Adrenal gland (tissue), 12 donors: Measurements from ENCODE around the gene IGSF6. TPM values are rescaled to one million over a fixed set of nuclear protein-coding genes. Genes with fewer than 3 reads are reported as not detected.

Experiments used
- DNase-seq, 7 donors: peaks; one replicate each; pipeline ENCODE4 v3.0.0-alpha.2; 2019 to 2020
- H3K27ac ChIP-seq, 5 donors: fragments of 200-600 bp; sonication (generic) in 4 of 5; 1 replicate in 3 of 5; 2 replicates in 2 of 5; pipeline versions ENCODE4 v1.5.1 to v1.8.0; 2016 to 2020; ENCODE audit warnings: mild to moderate bottlenecking in 1 of 5
- H3K27me3 ChIP-seq: fragments of 200-600 bp; 2 replicates; pipeline ENCODE4 v1.8.0; 2021
- H3K36me3 ChIP-seq, 2 donors: fragments of 200-600 bp; replicated peaks in 1 of 2; 1 replicate in 1 of 2; 2 replicates in 1 of 2; pipeline versions ENCODE4 v1.5.1 to v1.8.0; 2018 to 2022
- H3K4me1 ChIP-seq, 2 donors: fragments of 200-600 bp; replicated peaks in 1 of 2; 1 replicate in 1 of 2; 2 replicates in 1 of 2; pipeline versions ENCODE4 v1.5.1 to v1.8.0; 2018 to 2021
- H3K4me3 ChIP-seq, 4 donors: fragments of 200-600 bp; sonication (generic) in 3 of 4; one replicate each; pipeline ENCODE4 v1.5.1; 2016 to 2018
- H3K9me3 ChIP-seq, 3 donors: fragments of 200-600 bp; sonication (generic) in 1 of 3; replicated peaks in 1 of 3; 1 replicate in 2 of 3; 2 replicates in 1 of 3; pipeline versions ENCODE4 v1.5.1 to v1.8.0; 2016 to 2021
- POLR2A ChIP-seq, 2 donors: fragments of 450-650 bp; IDR thresholded peaks; one replicate each; pipeline ENCODE4 v1.6.1; 2017; ENCODE audit warnings: antibody characterized with exemption in 2 of 2, mild to moderate bottlenecking in 2 of 2, moderate library complexity in 1 of 2
- WGBS, 4 donors: extraction: QIAGEN DNeasy Blood & Tissue Kit in 2 of 4; methylation state at CpG; one replicate each; pipeline versions ENCODE4 v1.1.5 to v1.1.7; 2013 to 2017; 5-methylcytosine and 5-hydroxymethylcytosine counted together
- intact Hi-C, 2 donors: fragments of 100-400 bp; cut with DNase I; formaldehyde crosslinking; loops; one replicate each; pipeline versions ENCODE4 v1.14.1 to v1.15.0; 2022 to 2023
- polyA plus RNA-seq, 3 donors: library from polyadenylated mRNA; stranded (reverse); fragments of 200-250 nt in 2 of 3; fragments of 350-450 nt in 1 of 3; fragmentation: Illumina TruSeq in 1 of 3; extraction: RNeasy Lipid Tissue Mini Kit (QIAGEN cat#74804) in 1 of 3; gene quantifications; one replicate each; pipeline ENCODE4 v1.2.3, GENCODE V29; 2013 to 2014
- total RNA-seq, 9 donors: library from RNA; depleted of rRNA in 4 of 9; stranded (reverse); fragments of >200 nt in 4 of 9; fragments of 120-200 nt in 1 of 9; fragmentation: NEBNext Ultra II Directional in 1 of 9; extraction: Animal tissue kit (Norgen Biotek cat#: 25700) in 1 of 9; gene quantifications; one replicate each; pipeline versions ENCODE4 v1.1.0 to v1.2.4, GENCODE V29; 2013 to 2023
- TF ChIP-seq, protein P1 (sequence below), 6 experiments: fragments of 450-650 bp in 4 of 6; fragments of 200-600 bp in 2 of 6; sonication (generic) in 1 of 6; IDR thresholded peaks; 1 replicate in 5 of 6; 2 replicates in 1 of 6; pipeline versions ENCODE4 v1.5.1 to v1.8.0; 2016 to 2021; ENCODE audit warnings: antibody characterized with exemption in 6 of 6, mild to moderate bottlenecking in 2 of 6, moderate library complexity in 1 of 6
- donor health status: healthy with polysubstance abuse.
- donor health status: Bipolar disorder and iron deficiency.
- donor health status: DM: yes; HTN: yes; CAD: no.
- donor health status: DM: no; HTN: no; CAD: no.
- donor health status: DM: no; HTN: no; CAD: no.
- donor health status: DM: yes; HTN: yes; CAD: no.

IGSF6 gene
- total and polyA plus RNA-seq, 12 donors = 3.3 to 35.6 (median 9.1) TPM

DNA sequence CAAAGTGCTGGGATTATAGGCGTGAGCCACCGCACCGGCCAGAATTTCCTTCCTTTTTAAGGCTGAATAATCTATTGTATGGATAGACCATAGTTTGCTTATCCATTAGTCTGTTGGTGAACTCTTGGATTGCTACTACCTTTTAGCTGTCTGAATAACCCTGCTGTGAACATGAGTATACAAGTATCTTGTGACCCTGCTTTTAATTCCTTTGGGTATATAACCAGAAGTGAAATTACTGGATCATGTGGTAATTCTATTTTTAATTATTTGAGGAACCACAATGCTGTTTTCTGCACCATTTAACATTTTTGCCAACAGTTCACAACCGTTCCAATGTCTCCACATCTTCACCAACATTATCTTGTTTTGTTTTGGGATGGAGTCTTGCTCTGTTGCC lies 6.7 kb upstream of the IGSF6 start:
- intact Hi-C loops = loop anchor here in 1 of 2 donors (5.0 kb wide), 1 partner anchor 48 kb away; no protein-coding TSS in a partner anchor
- H3K36me3 ChIP-seq = no peaks in the 10 kb centered on the region
- DNase-seq = no peak
- no peak for TF ChIP-seq POLR2A (IDR thresholded peaks at IDR 0.05)
- TF ChIP-seq, protein P1, sequence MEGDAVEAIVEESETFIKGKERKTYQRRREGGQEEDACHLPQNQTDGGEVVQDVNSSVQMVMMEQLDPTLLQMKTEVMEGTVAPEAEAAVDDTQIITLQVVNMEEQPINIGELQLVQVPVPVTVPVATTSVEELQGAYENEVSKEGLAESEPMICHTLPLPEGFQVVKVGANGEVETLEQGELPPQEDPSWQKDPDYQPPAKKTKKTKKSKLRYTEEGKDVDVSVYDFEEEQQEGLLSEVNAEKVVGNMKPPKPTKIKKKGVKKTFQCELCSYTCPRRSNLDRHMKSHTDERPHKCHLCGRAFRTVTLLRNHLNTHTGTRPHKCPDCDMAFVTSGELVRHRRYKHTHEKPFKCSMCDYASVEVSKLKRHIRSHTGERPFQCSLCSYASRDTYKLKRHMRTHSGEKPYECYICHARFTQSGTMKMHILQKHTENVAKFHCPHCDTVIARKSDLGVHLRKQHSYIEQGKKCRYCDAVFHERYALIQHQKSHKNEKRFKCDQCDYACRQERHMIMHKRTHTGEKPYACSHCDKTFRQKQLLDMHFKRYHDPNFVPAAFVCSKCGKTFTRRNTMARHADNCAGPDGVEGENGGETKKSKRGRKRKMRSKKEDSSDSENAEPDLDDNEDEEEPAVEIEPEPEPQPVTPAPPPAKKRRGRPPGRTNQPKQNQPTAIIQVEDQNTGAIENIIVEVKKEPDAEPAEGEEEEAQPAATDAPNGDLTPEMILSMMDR (IDR thresholded peaks at IDR 0.05) = no peak
- WGBS, 4 donors = 77 to 84% (median 82%) methylated on average over 4 of the region's 4 CpGs
- H3K27me3 ChIP-seq = no peaks in the 10 kb centered on the region
- peaks cover 6 to 27% of the 10 kb centered on the region in 2 donors for H3K4me1 ChIP-seq
- peak overlapping the region in 1 of 5 donors; percentile 43 for H3K27ac ChIP-seq
- H3K4me3 ChIP-seq = no peak overlapping the region
- H3K9me3 ChIP-seq = no peaks in the 10 kb centered on the region

DNA sequence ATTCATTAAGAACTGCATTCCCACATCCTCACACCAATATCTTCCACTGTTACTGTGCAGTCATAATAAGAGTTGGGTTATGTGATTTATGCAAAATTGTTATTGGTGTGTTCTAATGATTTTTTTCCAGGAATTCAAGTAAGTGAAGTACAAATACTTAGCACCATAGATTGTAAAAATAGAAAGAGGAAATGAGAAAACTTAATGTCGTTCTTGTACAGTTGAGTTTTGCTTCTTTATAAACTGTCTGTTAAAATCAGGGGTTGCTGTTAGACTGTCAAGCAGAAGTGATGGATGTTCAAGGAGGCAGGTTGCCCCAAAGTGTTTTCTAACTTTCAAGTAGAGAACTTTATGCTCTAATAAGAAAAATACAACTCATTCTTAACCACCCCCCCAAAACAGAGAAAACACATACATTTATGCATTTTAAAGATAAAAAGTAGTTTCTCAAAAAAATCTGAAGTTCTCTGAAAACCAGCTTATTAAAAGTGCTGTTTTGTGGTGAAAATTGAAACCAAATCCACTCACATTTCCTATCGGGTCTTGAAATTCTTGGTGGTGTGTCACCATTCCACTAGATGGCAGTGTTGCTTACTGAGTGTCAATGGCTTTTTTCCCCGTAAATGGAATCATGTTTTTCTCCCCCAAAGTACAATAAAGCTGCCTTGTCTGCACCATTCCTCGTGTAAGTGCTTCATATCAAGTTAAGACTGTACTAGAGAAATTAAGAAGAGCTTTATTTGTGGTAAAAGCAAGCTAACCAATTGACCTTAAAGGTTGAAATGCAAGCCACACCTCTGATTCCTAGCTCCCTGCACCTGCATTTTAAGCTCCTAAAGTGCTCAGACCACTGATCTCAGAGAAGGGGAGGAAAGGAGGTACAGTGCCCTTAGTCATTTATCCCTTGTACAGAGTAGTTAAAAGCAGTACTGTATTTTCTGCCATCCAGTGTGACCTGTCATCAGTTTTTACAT lies 4.7 kb upstream of the IGSF6 start:
- no peaks in the 10 kb centered on the region for H3K9me3 ChIP-seq
- H3K27ac ChIP-seq = no peak overlapping the region
- intact Hi-C loops = loop anchor here in 1 of 2 donors (5.0 kb wide), 1 partner anchor 50 kb away; no protein-coding TSS in a partner anchor
- TF ChIP-seq, protein P1 (IDR thresholded peaks at IDR 0.05) = peak; percentile 72 to 90 (median 78)
- TF ChIP-seq POLR2A (IDR thresholded peaks at IDR 0.05) = no peak
- DNase-seq = peak in 4 of 7 donors; percentile 41 to 53 (median 47)
- no peaks in the 10 kb centered on the region for H3K36me3 ChIP-seq
- H3K27me3 ChIP-seq = no peaks in the 10 kb centered on the region
- no peak overlapping the region for H3K4me3 ChIP-seq
- H3K4me1 ChIP-seq = peaks cover 4 to 40% of the 10 kb centered on the region in 2 donors
- 6 to 11% (median 8%) methylated on average over 4 of the region's 4 CpGs for WGBS, 4 donors

DNA sequence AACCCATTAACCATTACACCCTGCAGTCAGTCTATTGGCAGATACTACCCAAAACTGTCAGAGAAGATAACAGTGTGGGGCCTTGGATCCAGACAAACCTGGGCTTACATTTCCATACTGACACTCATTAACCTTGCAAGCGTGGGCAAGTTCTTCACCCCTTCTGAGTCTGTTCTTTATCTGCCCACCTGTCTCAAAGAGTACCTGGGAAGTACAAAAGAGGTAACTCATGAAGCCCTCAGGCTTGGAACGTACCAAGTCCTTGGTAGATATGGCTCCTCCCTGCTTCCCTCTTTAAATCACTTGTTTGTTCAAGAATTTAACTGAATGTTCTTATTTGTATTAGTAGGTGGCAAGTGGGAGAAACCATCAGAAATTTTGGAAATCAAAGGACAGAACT lies 2.5 kb upstream of the IGSF6 start:
- DNase-seq = no peak
- Histone ChIP-seq H3K9me3 (no peaks in the 10 kb centered on the region), H3K36me3 (no peaks in the 10 kb centered on the region), H3K27ac (peak overlapping the region in 3 of 5 donors; percentile 24 to 41 (median 27)), H3K4me1 (peaks cover 4 to 40% of the 10 kb centered on the region in 2 donors), H3K27me3 (no peaks in the 10 kb centered on the region), H3K4me3 (no peak overlapping the region)
- WGBS, 4 donors = 33 to 57% (median 48%) methylated on average over 2 of the region's 2 CpGs
- intact Hi-C loops = loop anchor here (5.0 kb wide), 1 partner anchor 52 kb away; no protein-coding TSS in a partner anchor
- TF ChIP-seq, protein P1 (IDR thresholded peaks at IDR 0.05) = no peak
- TF ChIP-seq POLR2A (IDR thresholded peaks at IDR 0.05) = no peak

DNA sequence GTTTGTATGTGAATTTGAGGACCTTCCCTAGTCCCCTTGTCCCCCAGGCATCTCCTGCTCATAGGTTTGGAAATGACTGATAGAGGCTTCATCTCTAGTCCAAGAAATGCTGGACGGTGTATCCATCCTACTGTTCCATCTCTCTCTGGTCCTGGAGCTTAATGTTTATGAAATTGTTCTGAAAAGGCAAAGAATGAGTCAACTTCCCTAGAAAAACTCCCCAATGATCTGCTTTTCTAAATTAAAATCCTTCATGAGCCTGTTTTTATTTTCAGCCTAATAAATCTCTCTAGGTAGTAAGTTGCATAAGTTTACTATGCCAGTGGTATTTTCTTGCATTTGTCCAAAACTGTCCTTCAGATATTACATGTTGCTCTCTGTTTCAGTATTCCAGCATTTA lies 2.1 kb upstream of the IGSF6 start:
- Histone ChIP-seq H3K9me3 (no peaks in the 10 kb centered on the region), H3K27ac (peak overlapping the region in 3 of 5 donors; percentile 24 to 41 (median 31)), H3K4me3 (no peak overlapping the region), H3K4me1 (peaks cover 4 to 40% of the 10 kb centered on the region in 2 donors), H3K27me3 (no peaks in the 10 kb centered on the region), H3K36me3 (no peaks in the 10 kb centered on the region)
- 42 to 50% (median 45%) methylated on average over 1 of the region's 1 CpG for WGBS, 4 donors
- intact Hi-C loops = loop anchor here in 1 of 2 donors (5.0 kb wide), 1 partner anchor 53 kb away; no protein-coding TSS in a partner anchor
- DNase-seq = no peak
- TF ChIP-seq, protein P1 (IDR thresholded peaks at IDR 0.05) = no peak
- no peak for TF ChIP-seq POLR2A (IDR thresholded peaks at IDR 0.05)
